Tibial nerve (tissue), 4 donors: ENCODE results near the gene TSHZ1. TPM values are rescaled to one million over a fixed set of nuclear protein-coding genes. Genes with fewer than 3 reads are reported as not detected.

Experiments used
- DNase-seq, 2 donors: peaks; one replicate each; pipeline ENCODE4 v3.0.0-alpha.2; 2019; ENCODE audit warnings: low spot score in 2 of 2
- H3K27ac ChIP-seq, 4 donors: fragments of 200-600 bp; sonication (generic) in 3 of 4; one replicate each; pipeline ENCODE4 v1.5.1; 2017 to 2019; ENCODE audit warnings: mild to moderate bottlenecking in 1 of 4
- H3K27me3 ChIP-seq, 2 donors: fragments of 200-600 bp; sonication (generic) in 1 of 2; one replicate each; pipeline versions ENCODE4 v1.5.1 to v1.6.0; 2017 to 2019
- H3K36me3 ChIP-seq, 3 donors: fragments of 200-600 bp; sonication (generic); one replicate each; pipeline ENCODE4 v1.5.1; 2018 to 2019
- H3K4me1 ChIP-seq, 4 donors: fragments of 200-600 bp; sonication (generic) in 3 of 4; one replicate each; pipeline ENCODE4 v1.5.1; 2017 to 2019
- H3K4me3 ChIP-seq, 4 donors: fragments of 200-600 bp; sonication (generic) in 3 of 4; one replicate each; pipeline ENCODE4 v1.5.1; 2017 to 2019; ENCODE audit warnings: mild to moderate bottlenecking in 1 of 4, moderate library complexity in 1 of 4
- H3K9me3 ChIP-seq, 4 donors: fragments of 200-600 bp; sonication (generic) in 3 of 4; one replicate each; pipeline ENCODE4 v1.5.1; 2017 to 2019
- CTCF ChIP-seq, 5 experiments: fragments of 200-600 bp in 3 of 5; fragments of 450-650 bp in 2 of 5; sonication (generic) in 3 of 5; IDR thresholded peaks; one replicate each; pipeline ENCODE4 v1.5.1; 2016 to 2019; ENCODE audit warnings: antibody characterized with exemption in 5 of 5, mild to moderate bottlenecking in 3 of 5, moderate library complexity in 2 of 5
- EP300 ChIP-seq, 2 donors: sonication (generic); formaldehyde crosslinking; IDR thresholded peaks; one replicate each; pipeline ENCODE4 v1.6.1; 2017; ENCODE audit warnings: antibody characterized with exemption in 2 of 2, mild to moderate bottlenecking in 1 of 2
- POLR2A ChIP-seq, 2 donors: fragments of 450-650 bp; IDR thresholded peaks; one replicate each; pipeline ENCODE4 v1.6.1; 2017; ENCODE audit warnings: antibody characterized with exemption in 2 of 2, mild to moderate bottlenecking in 2 of 2, moderate library complexity in 2 of 2
- WGBS, 2 donors: methylation state at CpG; one replicate each; pipeline ENCODE4 v1.1.5; 2018; 5-methylcytosine and 5-hydroxymethylcytosine counted together
- total RNA-seq, 4 donors: library from RNA; depleted of rRNA; stranded (reverse); fragments of >200 nt; gene quantifications; one replicate each; pipeline ENCODE4 v1.1.0, GENCODE V29; 2016

Gene TSHZ1
- total RNA-seq, result 10 to 100 TPM; 15.6 to 23.7 (median 18.3) TPM

GRCh38 chr18:75210274-75211001 lies at the start of gene TSHZ1:
TSS of gene TSHZ1 (plus strand) at chr18:75210797. CDS start at chr18:75211877, 1,080 bp downstream.
- no peaks in the 10 kb centered on the region for H3K36me3 ChIP-seq
- peak within 1 kb of the TSS; percentile 94 to 97 (median 96) for H3K27ac ChIP-seq
- 2% methylated on average over 15 of the region's 15 CpGs for WGBS, 2 donors
- H3K27me3 ChIP-seq, result no peaks in the 10 kb centered on the region
- DNase-seq, result peak in 1 of 2 donors; percentile 80
- peak within 1 kb of the TSS; percentile 80 to 100 (median 84) for H3K4me3 ChIP-seq
- H3K4me1 ChIP-seq, result peaks cover 0 to 62% (median 39%) of the 10 kb centered on the region in 4 donors
- no peaks in the 10 kb centered on the region for H3K9me3 ChIP-seq
- TF ChIP-seq POLR2A (IDR thresholded peaks at IDR 0.05) (peak; percentile 82 to 84), EP300 (IDR thresholded peaks at IDR 0.05) (peak in 1 of 2 donors; percentile 92), CTCF (IDR thresholded peaks at IDR 0.05) (no peak)

DNA sequence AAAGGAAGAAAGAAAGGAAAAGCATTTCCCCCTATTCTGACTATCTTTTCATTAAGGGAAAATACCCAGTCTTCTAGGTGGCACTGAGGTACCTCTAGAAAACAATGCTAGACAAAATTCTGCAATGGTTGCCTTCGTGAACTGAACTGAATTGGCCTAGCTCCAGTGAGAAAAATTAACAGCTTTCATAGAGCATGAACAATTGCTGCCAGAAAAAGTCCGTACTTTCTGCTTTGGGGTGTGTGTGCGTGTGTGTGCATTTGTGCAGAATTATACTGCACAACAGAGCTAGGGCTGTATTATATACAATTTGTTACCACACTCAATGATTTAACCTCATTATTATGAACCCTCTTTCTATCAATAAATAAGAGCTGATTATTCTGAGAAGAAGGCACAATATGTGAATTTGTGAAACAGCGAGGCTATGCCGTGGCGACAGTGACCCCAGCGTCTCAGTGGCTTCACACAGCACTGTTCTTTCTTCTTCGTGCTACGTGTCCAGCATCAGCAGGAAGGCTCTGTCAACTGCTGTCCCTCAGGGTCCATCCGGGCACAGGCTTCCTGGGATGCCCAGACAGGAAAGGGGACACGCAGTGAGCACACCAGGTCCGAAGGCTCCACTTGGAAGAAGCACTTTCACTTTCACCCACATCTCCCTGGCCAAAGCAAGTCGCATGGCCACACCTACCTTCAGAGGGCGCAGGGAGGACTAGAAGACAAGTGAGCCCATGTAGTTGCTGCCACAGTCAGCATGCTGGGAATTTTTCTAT lies 49.2 kb upstream of the TSHZ1 start:
- peak overlapping the region in 1 of 4 donors; percentile 29 for H3K27ac ChIP-seq
- no peak for TF ChIP-seq POLR2A (IDR thresholded peaks at IDR 0.05)
- no peak for TF ChIP-seq EP300 (IDR thresholded peaks at IDR 0.05)
- no peak for TF ChIP-seq CTCF (IDR thresholded peaks at IDR 0.05)

GRCh38 chr18:75162467-75162866 lies 48.1 kb upstream of the TSHZ1 start:
- 56 to 78% methylated on average over 3 of the region's 3 CpGs for WGBS, 2 donors
- Histone ChIP-seq H3K36me3 (no peaks in the 10 kb centered on the region), H3K9me3 (peaks cover 0 to 21% (median 0%) of the 10 kb centered on the region in 4 donors), H3K27ac (no peak overlapping the region), H3K4me3 (no peak overlapping the region), H3K27me3 (no peaks in the 10 kb centered on the region), H3K4me1 (peaks cover 0 to 14% (median 0%) of the 10 kb centered on the region in 4 donors)
- no peak for DNase-seq
- TF ChIP-seq POLR2A (IDR thresholded peaks at IDR 0.05), result no peak
- TF ChIP-seq CTCF (IDR thresholded peaks at IDR 0.05), result no peak
- no peak for TF ChIP-seq EP300 (IDR thresholded peaks at IDR 0.05)

More for the DNA sequence above, 49.2 kb upstream of the TSHZ1 start:
- peak in 1 of 2 donors; percentile 16 for DNase-seq
- peak overlapping the region; percentile 19 to 49 (median 40) for H3K4me3 ChIP-seq
- no peaks in the 10 kb centered on the region for H3K27me3 ChIP-seq
- peaks cover 0 to 15% (median 0%) of the 10 kb centered on the region in 4 donors for H3K9me3 ChIP-seq
- H3K36me3 ChIP-seq, result no peaks in the 10 kb centered on the region
- H3K4me1 ChIP-seq, result peaks cover 0 to 14% (median 0%) of the 10 kb centered on the region in 4 donors
- 29 to 36% methylated on average over 12 to 14 of the region's 14 CpGs for WGBS, 2 donors

- Histone ChIP-seq H3K4me1 (peaks cover 0 to 14% (median 0%) of the 10 kb centered on the region in 4 donors), H3K9me3 (peaks cover 0 to 25% (median 0%) of the 10 kb centered on the region in 4 donors), H3K36me3 (no peaks in the 10 kb centered on the region), H3K27me3 (no peaks in the 10 kb centered on the region), H3K27ac (no peak overlapping the region), H3K4me3 (no peak overlapping the region)
- 90 to 92% methylated on average over 4 of the region's 4 CpGs for WGBS, 2 donors
- no peak for DNase-seq
- TF ChIP-seq POLR2A (IDR thresholded peaks at IDR 0.05) (no peak), EP300 (IDR thresholded peaks at IDR 0.05) (no peak), CTCF (IDR thresholded peaks at IDR 0.05) (no peak)
These were observed 47.6 kb upstream of the TSHZ1 start for GRCh38 chr18:75162978-75163377.
